ENCODE data around the gene USP35.
"Not testable (repeated sequence)": the region's sequence is repeated elsewhere in the genome, so short reads cannot be mapped to it uniquely, and the experiment has no call there.

The USP35 gene

GRCh38 chr11:78161346-78161745 is 27.4 kb upstream of the USP35 start:
- Mint-ChIP-seq H3K27ac (no peak overlapping the region), H3K4me3 (no peak overlapping the region), H3K36me3 (ENCODE audit: insufficient read depth) (no peaks in the 10 kb centered on the region), H3K27me3 (no peaks in the 10 kb centered on the region), H3K4me1 (ENCODE audit: low read depth in 2 of 2) (no peaks in the 10 kb centered on the region), H3K9me3 (no peaks in the 10 kb centered on the region)
- DNase-seq: no peak
- no peak for ATAC-seq (replicated peaks)

GRCh38 chr11:78161962-78162371 is 26.8 kb upstream of the USP35 start:
- DNase-seq (no peak), ATAC-seq (replicated peaks) (no peak)
- Mint-ChIP-seq H3K27me3 (no peaks in the 10 kb centered on the region), H3K4me1 (ENCODE audit: low read depth in 2 of 2) (no peaks in the 10 kb centered on the region), H3K4me3 (no peak overlapping the region), H3K9me3 (no peaks in the 10 kb centered on the region), H3K27ac (no peak overlapping the region), H3K36me3 (ENCODE audit: insufficient read depth) (no peaks in the 10 kb centered on the region)

- no peaks in the 10 kb centered on the region for H3K27me3 Mint-ChIP-seq
- no peak overlapping the region for H3K27ac Mint-ChIP-seq
- no peaks in the 10 kb centered on the region for H3K36me3 Mint-ChIP-seq (ENCODE audit: insufficient read depth)
- no peak overlapping the region for H3K4me3 Mint-ChIP-seq
- ATAC-seq (replicated peaks) (no peak), DNase-seq (no peak)
- H3K4me1 Mint-ChIP-seq (ENCODE audit: low read depth in 2 of 2): no peaks in the 10 kb centered on the region
- H3K9me3 Mint-ChIP-seq: no peaks in the 10 kb centered on the region
These were observed 24.9 kb upstream of the USP35 start for GRCh38 chr11:78163828-78164227.

GRCh38 chr11:78164471-78164870 is 24.2 kb upstream of the USP35 start:
- no peaks in the 10 kb centered on the region for H3K4me1 Mint-ChIP-seq (ENCODE audit: low read depth in 2 of 2)
- H3K9me3 Mint-ChIP-seq: no peaks in the 10 kb centered on the region
- no peaks in the 10 kb centered on the region for H3K36me3 Mint-ChIP-seq (ENCODE audit: insufficient read depth)
- DNase-seq (no peak), ATAC-seq (replicated peaks) (no peak)
- H3K4me3 Mint-ChIP-seq: no peak overlapping the region
- no peaks in the 10 kb centered on the region for H3K27me3 Mint-ChIP-seq
- no peak overlapping the region for H3K27ac Mint-ChIP-seq

- Mint-ChIP-seq H3K9me3 (no peaks in the 10 kb centered on the region), H3K27me3 (no peaks in the 10 kb centered on the region), H3K4me1 (ENCODE audit: low read depth in 2 of 2) (no peaks in the 10 kb centered on the region), H3K36me3 (ENCODE audit: insufficient read depth) (no peaks in the 10 kb centered on the region), H3K27ac (no peak overlapping the region), H3K4me3 (no peak overlapping the region)
- no peak for DNase-seq
- ATAC-seq (replicated peaks): no peak
These were observed 21.8 kb upstream of the USP35 start for GRCh38 chr11:78166855-78167469.

GRCh38 chr11:78168539-78169477 is 19.9 kb upstream of the USP35 start:
- H3K36me3 Mint-ChIP-seq (ENCODE audit: insufficient read depth): no peaks in the 10 kb centered on the region
- H3K27me3 Mint-ChIP-seq: no peaks in the 10 kb centered on the region
- no peaks in the 10 kb centered on the region for H3K4me1 Mint-ChIP-seq (ENCODE audit: low read depth in 2 of 2)
- H3K4me3 Mint-ChIP-seq: no peak overlapping the region
- H3K9me3 Mint-ChIP-seq: no peaks in the 10 kb centered on the region
- H3K27ac Mint-ChIP-seq: no peak overlapping the region
- no peak for ATAC-seq (replicated peaks)
- no peak for DNase-seq

- H3K27me3 Mint-ChIP-seq: no peaks in the 10 kb centered on the region
- H3K4me3 Mint-ChIP-seq: no peak overlapping the region
- H3K4me1 Mint-ChIP-seq (ENCODE audit: low read depth in 2 of 2): no peaks in the 10 kb centered on the region
- H3K27ac Mint-ChIP-seq: no peak overlapping the region
- H3K9me3 Mint-ChIP-seq: no peaks in the 10 kb centered on the region
- no peak for DNase-seq
- H3K36me3 Mint-ChIP-seq (ENCODE audit: insufficient read depth): no peaks in the 10 kb centered on the region
- no peak for ATAC-seq (replicated peaks)
These were observed 18.3 kb upstream of the USP35 start for GRCh38 chr11:78170413-78170812.

- Mint-ChIP-seq H3K9me3 (peaks cover 0 to 2% of the 10 kb centered on the region in 2 donors), H3K4me3 (no peak overlapping the region), H3K27ac (no peak overlapping the region), H3K4me1 (ENCODE audit: low read depth in 2 of 2) (no peaks in the 10 kb centered on the region), H3K27me3 (no peaks in the 10 kb centered on the region), H3K36me3 (ENCODE audit: insufficient read depth) (no peaks in the 10 kb centered on the region)
- DNase-seq (no peak), ATAC-seq (replicated peaks) (no peak)
These were observed 17.7 kb upstream of the USP35 start for GRCh38 chr11:78170874-78171549.

GRCh38 chr11:78171951-78172350 is 16.8 kb upstream of the USP35 start:
- ATAC-seq (replicated peaks) (no peak), DNase-seq (no peak)

GRCh38 chr11:78175862-78176261 is 12.9 kb upstream of the USP35 start:
- DNase-seq; H3K9me3 Mint-ChIP-seq; H3K27me3 Mint-ChIP-seq; H3K4me1 Mint-ChIP-seq (ENCODE audit: low read depth in 2 of 2); ATAC-seq (replicated peaks); H3K4me3 Mint-ChIP-seq; H3K27ac Mint-ChIP-seq; H3K36me3 Mint-ChIP-seq (ENCODE audit: insufficient read depth): not testable (repeated sequence)

More at GRCh38 chr11:78171951-78172350, 16.8 kb upstream of the USP35 start:
- Mint-ChIP-seq H3K36me3 (ENCODE audit: insufficient read depth) (no peaks in the 10 kb centered on the region), H3K27ac (no peak overlapping the region), H3K4me1 (ENCODE audit: low read depth in 2 of 2) (no peaks in the 10 kb centered on the region), H3K27me3 (no peaks in the 10 kb centered on the region), H3K4me3 (no peak overlapping the region), H3K9me3 (peaks cover 0 to 6% of the 10 kb centered on the region in 2 donors)

GRCh38 chr11:78176605-78177141 is 12.0 kb upstream of the USP35 start:
- H3K4me1 Mint-ChIP-seq (ENCODE audit: low read depth in 2 of 2): peaks cover 3 to 6% of the 10 kb centered on the region in 2 donors
- no peak for DNase-seq
- H3K9me3 Mint-ChIP-seq: peaks cover 0 to 6% of the 10 kb centered on the region in 2 donors
- ATAC-seq (replicated peaks): no peak
- H3K27ac Mint-ChIP-seq: peak overlapping the region in 1 of 2 donors; percentile 3
- H3K4me3 Mint-ChIP-seq: no peak overlapping the region
- H3K27me3 Mint-ChIP-seq: no peaks in the 10 kb centered on the region
- H3K36me3 Mint-ChIP-seq (ENCODE audit: insufficient read depth): no peaks in the 10 kb centered on the region

GRCh38 chr11:78177216-78177615 is 11.5 kb upstream of the USP35 start:
- Mint-ChIP-seq H3K27ac (no peak overlapping the region), H3K4me3 (no peak overlapping the region), H3K36me3 (ENCODE audit: insufficient read depth) (no peaks in the 10 kb centered on the region), H3K4me1 (ENCODE audit: low read depth in 2 of 2) (peaks cover 3 to 6% of the 10 kb centered on the region in 2 donors), H3K27me3 (no peaks in the 10 kb centered on the region), H3K9me3 (peaks cover 0 to 6% of the 10 kb centered on the region in 2 donors)
- DNase-seq: no peak
- ATAC-seq (replicated peaks): no peak

GRCh38 chr11:78179459-78180071 is 9.2 kb upstream of the USP35 start:
- Mint-ChIP-seq H3K27me3 (no peaks in the 10 kb centered on the region), H3K9me3 (peaks cover 0 to 6% of the 10 kb centered on the region in 2 donors), H3K36me3 (ENCODE audit: insufficient read depth) (no peaks in the 10 kb centered on the region), H3K4me1 (ENCODE audit: low read depth in 2 of 2) (peaks cover 3 to 6% of the 10 kb centered on the region in 2 donors), H3K4me3 (no peak overlapping the region), H3K27ac (peak overlapping the region in 1 of 2 donors; percentile 7)
- DNase-seq (no peak), ATAC-seq (replicated peaks) (no peak)

All from effector memory CD8-positive, alpha-beta T cell (primary cell).